ENCODE results near the gene EXOC3.

Gene EXOC3

DNA sequence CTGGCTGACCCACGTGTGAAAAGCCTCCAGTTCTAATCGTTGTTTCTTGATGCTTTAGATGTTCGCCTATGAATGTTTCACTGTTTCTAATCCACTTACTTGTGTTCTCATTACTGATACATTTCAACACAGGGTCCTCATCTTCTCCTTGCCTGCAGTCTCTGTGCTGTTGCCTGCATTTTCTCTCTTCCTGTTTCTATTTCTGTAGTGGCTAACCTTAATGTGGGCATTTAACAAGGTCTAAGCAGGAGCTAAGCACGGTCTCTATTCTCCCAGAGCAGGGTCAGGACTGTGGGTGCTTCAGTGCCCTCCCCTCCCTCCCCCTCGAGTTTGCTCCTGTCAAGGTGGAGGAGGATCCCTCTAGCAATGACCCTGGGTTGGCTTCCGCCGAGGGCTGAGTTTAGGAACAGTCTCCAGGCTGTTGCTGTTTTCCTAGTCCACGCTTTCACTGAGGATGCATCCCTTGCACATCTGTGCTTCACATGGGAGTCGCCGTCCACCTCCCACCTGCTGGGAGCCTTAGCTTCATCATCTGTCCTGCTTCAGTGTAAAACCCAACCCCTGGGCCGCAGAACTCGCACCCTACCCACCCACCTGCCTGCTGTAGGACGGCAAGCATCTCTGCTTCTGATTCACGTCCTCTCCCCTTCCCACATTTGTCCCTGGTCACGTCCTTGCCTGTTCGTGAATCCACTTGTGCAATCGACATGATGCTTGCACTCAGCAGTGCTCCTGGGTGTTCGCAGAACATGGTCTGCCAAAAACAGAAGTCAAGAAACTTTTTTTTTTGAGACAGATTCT, 2.4 kb upstream of the EXOC3 start:
- no peak for DNase-seq

DNA sequence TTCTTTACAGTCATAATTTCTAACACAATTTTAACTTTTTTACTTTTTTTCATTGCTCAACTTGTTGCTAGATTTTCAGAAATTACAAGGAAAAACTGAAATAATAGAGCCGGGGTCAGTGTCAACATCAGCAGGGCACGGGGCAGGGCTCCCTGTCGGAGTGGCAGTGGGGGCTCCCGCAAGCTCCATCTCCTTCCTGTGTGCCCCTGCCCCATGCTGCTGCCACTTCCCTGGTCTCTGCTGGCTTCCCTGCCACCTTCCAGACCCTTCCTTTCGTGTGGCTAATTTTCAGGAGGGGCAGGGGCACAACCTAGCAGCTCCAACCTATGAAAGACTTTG, 1.0 kb upstream of the EXOC3 start:
- DNase-seq, result no peak

DNA sequence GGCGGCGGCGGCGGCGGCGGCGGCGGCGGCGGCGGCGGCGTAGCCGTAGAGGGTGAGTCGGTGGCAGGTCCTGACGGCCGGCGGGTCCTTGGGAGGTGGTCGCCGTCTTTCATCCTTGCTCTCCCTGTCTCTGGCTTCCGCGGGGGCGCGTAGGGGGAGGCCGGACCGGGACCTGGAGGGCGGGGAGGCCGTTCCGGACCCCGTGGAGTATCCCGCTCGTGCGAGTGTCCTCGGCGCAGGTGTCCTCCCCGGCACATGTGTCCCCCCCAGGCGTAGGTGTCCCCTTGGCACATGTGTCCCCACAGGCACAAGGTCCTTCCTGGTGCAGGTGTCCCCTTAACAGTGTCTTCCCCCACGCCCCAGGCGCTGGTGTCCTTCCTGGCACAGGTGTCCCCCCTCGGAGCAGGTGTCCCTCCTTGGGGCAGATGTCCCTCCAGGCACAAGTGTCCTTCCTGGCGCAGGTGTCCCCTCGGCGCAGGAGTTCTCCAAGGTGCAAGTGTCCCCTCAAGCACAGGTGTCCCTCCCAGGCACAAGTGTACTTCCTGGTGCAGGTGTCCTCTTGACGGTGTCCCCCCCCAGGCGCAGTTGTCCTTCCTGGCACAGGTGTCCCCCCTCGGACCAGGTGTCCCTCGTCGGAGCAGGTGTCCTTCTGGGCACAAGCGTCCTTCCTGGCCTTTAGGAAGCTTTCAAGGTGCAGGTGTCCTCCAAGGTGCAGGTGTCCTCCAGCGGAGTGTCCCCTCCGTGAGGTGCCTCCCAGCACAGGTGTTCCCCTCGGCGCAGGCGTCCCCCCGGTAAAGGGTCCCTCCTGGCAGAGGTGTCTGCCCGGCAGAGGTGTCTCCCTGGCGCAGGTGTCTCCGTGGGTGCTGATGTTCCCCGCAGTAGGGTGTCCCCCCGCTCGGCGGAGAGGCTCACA, 519 bp downstream of the EXOC3 start:
- DNase-seq, result peak in 1 of 2 experiments; percentile 53

DNA sequence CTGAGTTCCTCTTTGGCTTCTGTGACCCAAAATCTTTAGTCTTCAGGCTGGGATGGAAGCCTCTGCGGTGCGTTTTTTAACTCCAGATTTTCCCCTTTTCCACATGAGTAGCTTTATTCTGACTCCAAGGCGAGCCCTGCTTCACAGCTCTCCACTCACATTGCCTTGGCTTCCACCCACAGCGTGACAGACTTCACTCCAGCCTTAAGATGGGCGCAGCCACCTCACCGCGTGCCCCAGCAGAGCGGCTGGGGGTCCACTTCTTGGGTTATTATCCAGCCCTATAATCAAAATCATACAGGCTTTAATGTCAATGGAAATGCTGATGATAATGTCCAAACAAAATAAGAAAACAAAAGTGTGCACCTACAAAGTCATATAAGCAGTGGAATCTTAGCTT, 1.2 kb downstream of the EXOC3 start:
- no peak for DNase-seq

DNA sequence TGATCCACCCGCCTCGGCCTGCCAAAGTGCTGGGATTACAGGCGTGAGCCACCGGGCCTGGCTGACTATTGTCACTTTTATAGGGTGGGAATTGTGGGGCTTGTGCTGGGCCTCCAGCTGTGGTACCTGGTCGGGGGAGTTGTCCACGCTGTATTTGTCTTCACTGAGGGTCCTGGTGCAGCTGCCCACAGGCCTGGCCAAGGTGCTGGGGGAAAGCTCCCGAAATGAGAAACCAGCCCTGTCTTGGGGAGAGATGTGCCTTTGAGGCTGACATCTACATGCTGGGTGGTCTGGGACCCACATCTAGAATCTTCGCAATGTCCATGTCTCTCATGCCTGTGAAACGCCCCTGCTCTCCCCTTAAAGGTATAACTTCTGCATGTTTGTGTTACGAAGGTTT, 2.6 kb downstream of the EXOC3 start:
- no peak for DNase-seq

DNA sequence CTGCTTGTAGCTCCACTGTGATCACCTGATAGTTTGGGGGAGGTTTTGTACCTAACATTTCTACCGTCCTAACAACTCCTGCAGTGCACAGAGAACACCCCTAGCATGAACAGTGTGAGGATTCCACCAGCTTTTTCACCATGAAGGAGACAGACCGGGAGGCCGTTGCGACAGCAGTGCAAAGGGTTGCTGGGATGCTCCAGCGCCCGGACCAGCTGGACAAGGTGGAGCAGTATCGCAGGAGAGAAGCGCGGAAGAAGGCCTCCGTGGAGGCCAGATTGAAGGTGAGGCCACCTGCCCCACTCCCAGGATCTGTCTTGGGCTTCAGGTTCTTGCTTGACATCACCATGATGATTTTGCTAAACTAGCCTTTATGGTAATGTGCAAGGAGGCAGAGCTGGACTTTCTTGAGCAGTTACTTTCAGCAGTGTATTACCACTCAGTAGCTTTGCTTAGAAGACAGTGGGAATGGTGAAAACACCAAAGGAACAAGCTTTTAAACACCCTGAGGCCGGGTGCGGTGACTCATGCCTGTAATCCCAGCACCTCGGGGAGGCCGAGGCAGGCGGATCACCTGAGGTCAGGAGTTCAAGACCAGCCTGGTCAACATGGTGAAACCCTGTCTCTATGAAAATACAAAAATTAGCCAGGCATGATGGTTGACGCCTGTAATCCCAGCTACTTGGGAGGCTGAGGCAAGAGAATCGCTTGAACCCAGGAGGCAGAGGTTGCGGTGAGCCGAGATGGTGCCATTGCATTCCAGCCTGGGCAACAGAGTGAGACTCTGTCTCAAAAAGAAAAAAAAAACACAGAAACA, 3.3 kb downstream of the EXOC3 start:
- DNase-seq, result no peak

DNA sequence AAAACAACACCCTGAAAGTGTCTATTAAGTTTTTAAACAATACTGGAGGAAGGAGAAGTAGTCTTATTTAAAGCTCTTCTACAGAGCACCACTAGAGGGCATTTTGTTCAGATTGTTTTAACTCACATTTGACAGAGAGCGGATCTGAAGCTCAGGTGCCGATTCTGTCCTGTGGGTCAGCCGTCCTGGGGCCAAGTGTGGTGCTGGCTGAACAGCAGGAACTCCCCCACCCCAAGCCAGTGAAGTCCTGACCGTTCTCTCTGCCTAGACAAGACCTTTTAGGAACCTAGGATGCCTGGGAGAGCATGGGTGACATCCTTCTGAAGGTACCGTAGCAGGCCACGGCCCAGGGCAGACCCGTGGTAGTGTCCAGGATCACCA, 3.9 kb downstream of the EXOC3 start:
- peak in 1 of 2 experiments; percentile 33 for DNase-seq

DNA sequence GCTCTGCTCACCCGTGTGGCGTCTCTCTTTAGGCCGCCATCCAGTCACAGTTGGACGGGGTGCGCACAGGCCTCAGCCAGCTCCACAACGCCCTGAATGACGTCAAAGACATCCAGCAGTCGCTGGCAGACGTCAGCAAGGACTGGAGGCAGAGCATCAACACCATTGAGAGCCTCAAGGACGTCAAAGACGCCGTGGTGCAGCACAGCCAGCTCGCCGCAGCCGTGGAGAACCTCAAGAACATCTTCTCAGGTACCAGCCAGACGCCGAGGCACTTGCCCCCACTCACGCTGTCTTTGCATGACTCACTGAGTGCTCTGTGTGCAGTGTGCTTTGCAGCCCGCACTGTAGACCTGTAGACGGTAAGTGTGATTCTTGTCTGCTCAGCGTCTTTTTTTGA, 4.5 kb downstream of the EXOC3 start:
- no peak for DNase-seq

DNA sequence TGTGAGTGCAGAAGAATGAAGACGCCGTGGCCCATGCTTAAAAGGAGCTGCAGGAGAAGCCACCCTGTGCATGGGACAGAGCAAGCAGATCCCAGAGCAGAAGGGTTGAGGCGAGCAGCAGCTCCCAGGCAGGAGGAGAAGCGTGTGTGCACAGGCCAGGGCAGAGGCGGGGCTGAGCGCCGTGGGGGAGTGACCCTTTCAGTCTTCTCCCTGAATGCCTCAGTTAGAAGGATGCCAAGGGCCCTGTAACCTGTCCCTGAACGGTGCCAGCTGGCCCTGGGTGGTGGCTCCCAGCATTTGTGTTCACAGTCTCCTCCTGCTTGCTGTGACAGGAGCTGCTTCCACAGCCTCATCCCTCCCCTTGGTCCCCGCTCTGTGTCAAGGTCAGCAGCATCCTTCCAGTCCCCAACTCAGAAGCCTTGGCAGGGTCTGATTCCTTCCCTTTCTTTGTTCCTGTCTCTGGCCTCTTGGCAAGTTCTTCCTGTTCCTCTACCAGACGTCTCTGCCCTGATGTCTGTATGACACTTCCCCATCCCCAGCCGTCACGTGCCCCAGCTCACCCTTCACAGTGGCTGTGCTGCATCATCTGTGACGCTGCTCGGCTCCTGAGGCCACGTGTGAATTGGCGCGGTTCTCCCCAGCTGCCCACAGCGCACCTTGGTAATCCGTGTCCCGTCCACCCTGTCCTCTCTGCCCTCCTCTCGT, 5.2 kb downstream of the EXOC3 start:
- DNase-seq, result no peak

DNA sequence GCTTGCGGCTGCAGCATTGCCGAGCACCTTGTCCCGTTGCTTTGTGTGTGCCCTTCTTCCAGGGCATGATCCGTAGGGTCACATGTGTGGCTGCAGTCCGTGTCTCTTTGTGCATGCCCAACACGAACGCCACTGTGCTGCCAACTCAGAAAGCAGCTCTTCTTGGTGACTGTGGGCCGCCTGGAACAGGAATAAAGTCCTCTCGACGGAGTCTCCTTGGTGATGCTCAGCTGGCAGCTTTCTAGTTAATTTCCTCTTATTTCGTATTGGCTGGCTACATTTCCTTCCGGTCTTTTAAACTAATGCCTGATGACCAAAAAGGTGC, 5.8 kb downstream of the EXOC3 start:
- no peak for DNase-seq

DNA sequence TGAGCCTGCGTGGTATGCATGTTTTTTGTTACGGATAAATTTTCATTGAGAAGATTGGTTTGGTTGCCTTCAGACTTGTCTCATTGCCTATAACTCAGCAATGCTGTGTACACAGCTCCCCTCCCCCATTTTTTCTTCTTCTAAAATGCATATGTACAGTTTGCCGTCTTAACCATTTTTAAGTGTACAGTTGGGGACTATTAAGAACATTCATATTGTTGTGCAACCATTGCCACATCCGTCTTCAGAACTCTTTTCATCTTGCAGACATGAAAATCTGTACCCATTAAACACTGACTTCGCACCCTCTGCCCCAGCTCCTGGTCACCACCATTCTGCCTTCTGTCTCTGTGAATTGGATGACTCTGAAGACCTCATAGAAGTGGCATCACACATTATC, 6.2 kb downstream of the EXOC3 start:
- DNase-seq, result no peak

DNA sequence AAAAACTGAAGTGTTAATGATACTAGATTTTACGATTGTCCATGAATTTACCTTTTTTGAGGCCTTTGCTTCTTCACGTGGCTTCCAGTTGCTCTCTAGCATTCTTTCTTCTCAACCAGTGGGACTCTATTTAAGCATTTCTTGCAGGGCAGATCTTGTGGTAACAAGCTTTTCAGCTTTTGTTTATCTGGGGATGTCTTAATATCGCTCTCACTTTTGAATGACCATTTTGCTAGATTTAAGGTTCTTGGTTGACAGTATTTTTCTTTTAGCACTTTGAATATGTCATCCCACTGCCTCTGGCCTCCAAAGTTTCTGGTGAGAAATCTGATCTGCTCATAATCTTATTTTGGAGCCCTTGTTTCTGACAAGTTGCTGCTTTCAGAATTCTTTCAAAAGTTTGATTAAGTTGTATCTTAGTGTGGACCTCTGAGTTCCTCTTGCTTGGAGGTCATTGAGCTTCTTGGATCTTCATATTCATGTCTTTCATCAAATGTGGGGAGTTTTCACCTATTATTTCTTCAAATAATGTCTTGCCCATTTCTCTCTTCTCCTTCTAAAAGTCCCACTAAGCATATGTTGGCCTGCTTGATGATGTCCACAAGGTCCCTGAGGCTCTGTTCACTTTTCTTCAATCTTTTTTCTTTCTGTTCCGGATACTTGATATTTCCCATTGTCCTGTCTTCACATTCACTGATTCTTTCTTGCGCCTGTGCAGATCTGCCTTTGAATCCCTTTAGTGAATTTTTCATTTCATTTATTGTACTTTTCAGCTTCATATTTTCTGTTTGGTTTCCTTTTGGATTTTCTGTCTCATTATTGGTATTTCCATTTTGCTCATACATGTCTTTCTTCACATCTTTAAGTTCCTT, 8.8 kb downstream of the EXOC3 start:
- DNase-seq, result no peak

DNA sequence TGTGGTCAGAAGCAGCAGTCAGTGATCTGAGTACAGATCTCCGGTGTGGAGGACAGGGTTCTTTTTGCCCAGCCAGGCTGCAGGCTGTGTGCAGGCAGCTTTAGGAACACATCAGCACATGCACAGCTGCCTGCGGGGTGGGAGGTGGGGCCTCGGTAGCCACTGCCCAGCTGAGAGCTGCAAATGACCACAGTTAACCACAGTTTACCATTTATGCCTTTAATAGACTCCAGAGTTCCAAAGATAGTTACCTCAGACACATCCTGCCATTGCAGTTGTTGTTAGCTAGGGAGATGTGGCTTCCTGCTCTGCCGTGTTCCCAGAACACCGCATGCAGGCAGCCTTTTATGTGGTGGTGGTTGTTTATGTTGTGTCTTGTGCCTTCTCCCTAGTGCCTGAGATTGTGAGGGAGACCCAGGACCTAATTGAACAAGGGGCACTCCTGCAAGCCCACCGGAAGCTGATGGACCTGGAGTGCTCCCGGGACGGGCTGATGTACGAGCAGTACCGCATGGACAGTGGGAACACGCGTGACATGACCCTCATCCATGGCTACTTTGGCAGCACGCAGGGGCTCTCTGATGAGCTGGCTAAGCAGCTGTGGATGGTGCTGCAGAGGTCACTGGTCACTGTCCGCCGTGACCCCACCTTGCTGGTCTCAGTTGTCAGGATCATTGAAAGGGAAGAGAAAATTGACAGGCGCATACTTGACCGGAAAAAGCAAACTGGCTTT, 10.2 kb downstream of the EXOC3 start:
- DNase-seq, result no peak

DNA sequence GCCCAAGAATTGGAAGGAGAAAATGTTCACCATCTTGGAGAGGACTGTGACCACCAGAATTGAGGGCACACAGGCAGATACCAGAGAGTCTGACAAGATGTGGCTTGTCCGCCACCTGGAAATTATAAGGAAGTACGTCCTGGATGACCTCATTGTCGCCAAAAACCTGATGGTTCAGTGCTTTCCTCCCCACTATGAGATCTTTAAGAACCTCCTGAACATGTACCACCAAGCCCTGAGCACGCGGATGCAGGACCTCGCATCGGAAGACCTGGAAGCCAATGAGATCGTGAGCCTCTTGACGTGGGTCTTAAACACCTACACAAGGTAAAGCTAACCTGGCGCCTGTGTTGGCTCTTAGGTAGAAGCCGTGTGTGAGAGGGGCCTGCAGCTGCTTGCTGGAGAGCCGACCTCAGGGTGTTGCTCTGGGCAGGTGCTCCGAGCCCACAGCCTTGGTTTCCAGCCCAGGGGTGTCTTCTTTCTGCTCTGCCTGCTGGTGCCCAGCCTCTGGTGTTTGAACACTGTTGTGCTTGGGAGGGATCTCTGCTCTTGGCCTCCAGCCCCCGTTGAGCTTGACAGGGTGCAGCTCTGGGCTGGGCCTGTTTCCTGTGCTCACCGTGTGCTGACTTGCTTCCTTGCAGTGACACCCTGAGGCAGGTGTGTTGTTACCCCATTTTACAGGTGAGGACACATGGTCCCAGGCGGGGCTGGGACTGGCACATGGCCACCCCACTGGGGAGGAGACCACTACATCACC, 10.9 kb downstream of the EXOC3 start:
- no peak for DNase-seq

DNA sequence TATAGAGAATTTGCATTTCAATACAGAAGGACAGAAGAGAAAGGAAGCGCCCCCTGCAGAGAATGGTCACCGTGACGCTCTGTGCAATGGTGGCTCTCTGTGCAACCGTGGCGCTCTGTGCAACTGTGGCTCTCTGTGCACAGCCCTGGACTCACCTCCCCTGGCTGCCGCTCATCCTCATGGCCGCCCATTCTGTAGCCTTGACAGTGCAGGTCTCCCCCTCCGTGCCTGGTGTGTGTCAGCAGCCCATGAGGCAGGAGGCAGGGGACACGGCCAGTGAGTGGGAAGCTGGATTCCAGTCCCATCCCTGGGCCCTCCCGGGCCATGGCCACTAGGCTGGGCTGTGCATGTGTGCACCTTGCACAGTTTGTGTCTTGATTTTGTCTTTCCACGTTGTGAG, 12.0 kb downstream of the EXOC3 start:
- no peak for DNase-seq

DNA sequence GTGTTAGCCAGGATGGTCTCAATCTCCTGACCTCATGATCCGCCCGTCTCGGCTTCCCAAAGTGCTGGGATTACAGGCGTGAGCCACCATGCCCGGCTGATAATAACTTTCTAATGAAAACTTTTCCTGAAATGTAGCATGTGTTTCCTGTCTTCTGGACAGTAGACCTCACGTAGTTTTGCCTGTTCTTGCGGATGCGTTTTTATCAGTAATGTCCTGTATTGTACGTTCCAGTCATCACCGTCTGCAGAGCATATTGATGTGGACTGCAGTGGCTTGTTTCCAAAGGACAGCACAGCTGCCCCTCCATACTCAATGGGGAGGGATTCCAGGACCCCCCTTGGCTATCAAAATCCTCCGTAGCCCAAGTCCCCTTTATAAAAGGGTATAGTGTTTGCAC, 12.8 kb downstream of the EXOC3 start:
- DNase-seq, result no peak

DNA sequence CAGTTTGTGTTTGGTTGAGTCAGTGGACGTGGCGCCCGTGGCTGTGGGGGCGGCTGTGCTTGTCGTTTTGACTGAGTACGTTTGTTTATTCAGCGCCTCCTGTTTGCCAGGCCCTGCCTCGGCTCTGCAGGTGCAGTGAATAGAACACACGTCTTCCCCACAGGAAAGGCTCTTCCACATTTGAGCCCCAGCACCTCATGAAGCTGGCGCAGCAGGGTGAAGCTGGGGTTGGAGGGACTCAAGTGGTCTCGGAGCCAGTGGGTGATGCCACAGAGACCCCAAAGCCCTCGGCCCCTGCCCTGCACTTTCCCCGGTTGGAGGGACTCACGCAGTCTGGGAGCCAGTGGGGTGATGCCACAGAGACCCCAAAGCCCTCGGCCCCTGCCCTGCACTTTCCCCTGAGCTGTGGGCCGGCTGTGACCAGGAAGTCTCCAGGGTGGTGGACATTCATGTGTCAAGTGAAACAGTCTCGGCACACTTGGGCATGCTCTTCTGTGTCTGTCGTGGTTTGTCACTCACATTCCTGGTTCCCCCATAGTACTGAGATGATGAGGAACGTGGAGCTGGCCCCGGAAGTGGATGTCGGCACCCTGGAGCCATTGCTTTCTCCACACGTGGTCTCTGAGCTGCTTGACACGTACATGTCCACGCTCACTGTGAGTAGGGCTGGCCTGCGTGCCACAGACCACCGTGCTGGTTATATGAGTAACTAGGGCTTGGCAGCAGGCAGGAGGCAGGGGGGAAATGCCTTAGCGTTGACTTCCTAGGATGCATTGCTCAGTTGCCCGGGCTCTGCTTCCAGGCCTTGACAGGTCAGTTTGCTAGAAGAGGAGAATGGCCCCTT, 13.6 kb downstream of the EXOC3 start:
- DNase-seq, result no peak

DNA sequence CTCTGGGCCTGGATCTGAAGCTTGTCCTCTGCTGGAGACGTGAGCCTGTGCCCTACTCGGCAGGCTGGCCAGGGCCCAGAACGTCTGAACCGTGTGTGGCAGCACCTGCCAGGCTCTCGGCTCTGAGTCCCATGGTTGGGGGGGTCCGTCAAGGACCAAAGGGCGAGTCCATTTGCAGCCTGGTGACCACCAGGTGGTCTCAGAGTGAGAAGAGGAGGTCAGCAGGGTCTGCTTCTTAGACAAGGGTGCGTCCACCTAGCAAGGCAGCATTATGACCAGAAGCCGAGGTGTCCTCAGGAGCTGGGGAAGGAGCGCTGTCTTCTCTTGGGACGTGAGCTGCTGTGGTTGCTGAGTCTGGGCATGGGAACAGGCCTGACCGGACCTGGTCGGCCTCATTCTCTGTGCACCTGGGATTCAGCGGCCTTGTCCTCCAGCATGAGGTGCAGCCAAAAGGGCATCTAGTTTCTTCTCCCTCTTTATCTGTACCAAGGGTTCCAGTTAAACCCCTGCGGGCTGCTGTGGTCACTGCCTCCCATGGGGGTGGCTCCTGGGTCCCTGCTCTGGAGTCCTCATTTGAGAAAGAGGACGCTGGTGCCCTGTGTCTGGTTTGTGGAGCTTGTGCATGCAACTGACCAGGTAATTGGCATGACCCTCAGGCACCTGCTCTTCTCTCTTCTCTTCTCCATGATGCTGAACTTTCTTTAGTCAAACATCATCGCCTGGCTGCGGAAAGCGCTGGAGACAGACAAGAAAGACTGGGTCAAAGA, 14.4 kb downstream of the EXOC3 start:
- no peak for DNase-seq

Measured in activated T-cell treated with anti-CD3 and anti-CD28 coated beads, Interleukin-2, amount 50 U/mL, for 48 hours (primary cell).